AG20443 (cell line): ENCODE data around the gene CBX5.
"Not testable (repeated sequence)": the region's sequence is repeated elsewhere in the genome, so short reads cannot be mapped to it uniquely, and the experiment has no call there.

ENCODE experiments used
- DNase-seq: peaks from one replicate; pipeline ENCODE4 v3.0.0; 2012; ENCODE audit warnings: low spot score, mixed read lengths

CBX5 gene

GRCh38 chr12:54197010-54197409 lies 82.9 kb downstream of the CBX5 start:
- no peak for DNase-seq

GRCh38 chr12:54196396-54196795 lies 83.5 kb downstream of the CBX5 start:
- DNase-seq = no peak

GRCh38 chr12:54195737-54196347 lies 84.1 kb downstream of the CBX5 start:
- no peak for DNase-seq

DNA sequence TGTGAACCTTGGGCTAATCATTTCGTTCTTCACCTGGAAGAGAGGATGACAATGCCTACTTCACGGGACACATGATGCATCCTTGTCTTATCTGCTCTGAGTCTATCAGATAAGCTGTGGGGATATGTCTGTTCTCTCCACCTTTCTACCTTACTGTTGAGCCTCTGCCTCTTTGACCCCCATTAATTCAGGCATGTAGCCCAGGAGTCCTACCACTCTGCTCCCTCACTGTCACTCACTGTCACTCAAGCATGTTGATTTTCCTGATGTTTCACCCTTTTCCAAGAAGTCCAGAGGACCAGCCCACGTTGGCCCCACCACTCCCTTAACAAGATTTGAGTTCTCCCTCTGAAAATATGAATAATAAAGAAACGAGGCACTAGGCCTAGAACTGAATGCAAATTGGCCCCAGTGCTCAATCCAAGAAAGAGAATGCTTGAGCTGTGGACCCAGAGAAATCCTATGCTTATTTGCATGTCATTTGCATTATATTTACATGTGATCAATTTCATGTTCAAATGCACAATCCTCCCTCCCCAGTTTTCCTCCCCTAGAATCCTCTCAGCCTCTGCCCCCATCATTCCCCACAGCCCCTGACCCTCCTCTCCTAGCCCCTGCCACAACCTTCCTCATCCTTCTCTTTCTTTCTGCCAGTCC lies 84.7 kb downstream of the CBX5 start:
- DNase-seq = no peak

GRCh38 chr12:54194611-54195010 lies 85.3 kb downstream of the CBX5 start:
- DNase-seq = not testable (repeated sequence)

DNA sequence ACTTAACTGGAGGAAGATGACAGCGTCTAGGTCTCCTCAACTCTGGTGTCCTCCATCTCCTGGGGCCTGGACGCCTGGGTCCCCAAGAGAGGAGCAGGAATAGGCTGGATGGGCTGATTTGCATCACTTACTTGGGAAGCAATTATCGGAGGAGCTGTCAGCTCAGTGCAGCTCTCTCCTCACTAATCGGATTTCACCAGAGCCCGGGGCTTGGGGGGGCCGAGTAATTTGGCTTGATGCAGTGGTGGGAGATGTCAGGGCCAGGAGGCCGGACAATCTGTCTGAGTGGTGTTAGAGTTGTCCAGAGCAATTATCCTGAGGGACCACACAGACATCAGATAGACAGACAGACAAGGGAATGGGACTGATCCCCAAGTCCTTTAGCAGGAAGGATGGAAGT lies 86.5 kb downstream of the CBX5 start:
- no peak for DNase-seq

- DNase-seq = peak; percentile 90
Observed at GRCh38 chr12:54191550-54192022, 88.3 kb downstream of the CBX5 start.

GRCh38 chr12:54191126-54191525 lies 88.8 kb downstream of the CBX5 start:
- DNase-seq = no peak

GRCh38 chr12:54189198-54189539 lies 90.8 kb downstream of the CBX5 start:
- DNase-seq = no peak

- no peak for DNase-seq
Observed at GRCh38 chr12:54187075-54187474, 92.8 kb downstream of the CBX5 start.

DNA sequence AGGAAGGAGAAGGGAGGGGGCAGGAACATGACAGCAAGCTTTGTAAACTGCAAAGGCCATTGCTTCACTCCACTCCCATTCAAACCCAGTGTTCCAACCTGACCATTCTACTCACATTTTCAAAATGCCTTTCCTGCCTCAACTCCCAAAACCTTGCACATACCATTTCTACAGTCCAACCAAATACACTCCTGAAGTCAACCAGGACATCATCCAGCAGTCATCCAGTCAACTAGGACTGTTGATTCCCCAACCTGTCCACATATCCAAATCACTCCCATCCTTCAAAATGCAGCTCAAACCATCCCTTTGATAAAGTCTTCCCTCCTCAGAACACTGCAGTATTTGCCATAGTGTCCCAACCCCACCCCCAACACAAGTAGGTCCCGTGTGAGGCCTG lies 94.0 kb downstream of the CBX5 start:
- no peak for DNase-seq

DNA sequence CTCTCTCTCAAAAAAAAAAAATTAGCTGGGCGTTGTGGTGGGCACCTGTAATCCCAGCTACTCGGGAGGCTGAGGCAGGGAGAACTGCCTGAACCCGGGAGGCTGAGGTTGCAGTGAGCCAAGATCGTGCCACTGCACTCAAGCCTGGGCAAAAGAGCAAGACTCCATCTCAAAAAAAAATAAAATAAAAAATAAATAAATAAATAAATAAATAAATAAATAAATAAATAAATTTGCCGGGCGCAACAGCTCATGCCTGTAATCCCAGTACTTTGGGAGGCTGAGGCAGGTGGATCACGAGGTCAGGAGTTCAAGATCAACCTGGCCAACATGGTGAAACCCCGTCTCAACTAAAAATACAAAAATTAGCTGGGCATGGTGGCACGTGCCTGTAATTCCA lies 94.6 kb downstream of the CBX5 start:
- not testable (repeated sequence) for DNase-seq

DNA sequence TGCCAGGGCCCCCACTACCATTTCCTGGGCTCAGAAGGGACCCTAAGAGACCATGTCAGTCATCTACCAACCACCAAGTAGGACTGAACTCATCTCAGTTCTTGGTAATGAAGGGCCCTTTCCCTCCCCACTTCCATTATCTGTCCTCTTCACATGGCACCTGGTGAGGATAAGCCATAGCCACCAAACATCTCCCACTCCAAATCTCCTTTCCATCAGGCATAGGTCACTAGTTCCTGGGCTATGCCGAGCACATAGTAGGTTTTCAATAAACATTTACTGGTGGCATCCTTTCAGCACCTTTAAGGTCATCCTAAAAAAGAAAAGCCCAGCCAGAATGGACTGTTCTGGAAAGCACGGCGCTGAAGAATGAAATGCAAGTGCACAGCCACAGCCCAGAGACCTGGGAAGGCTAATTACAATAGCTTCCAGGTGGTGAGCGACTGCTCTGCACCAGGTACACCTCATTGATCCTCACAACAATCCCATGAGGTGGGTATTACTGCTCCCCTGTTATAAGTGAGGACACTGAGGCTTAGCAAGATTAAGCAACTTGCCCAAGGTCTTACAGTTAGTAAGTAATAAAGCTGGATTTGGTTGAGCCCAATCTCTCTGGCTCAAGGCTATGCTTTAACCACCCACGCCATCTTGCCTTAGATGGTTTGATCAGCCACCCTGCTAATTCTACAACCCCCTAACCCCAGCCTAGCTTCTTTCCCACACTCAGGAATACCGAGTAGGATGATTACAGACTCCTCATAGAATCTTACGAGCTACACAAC lies 95.7 kb downstream of the CBX5 start:
- DNase-seq = no peak

DNA sequence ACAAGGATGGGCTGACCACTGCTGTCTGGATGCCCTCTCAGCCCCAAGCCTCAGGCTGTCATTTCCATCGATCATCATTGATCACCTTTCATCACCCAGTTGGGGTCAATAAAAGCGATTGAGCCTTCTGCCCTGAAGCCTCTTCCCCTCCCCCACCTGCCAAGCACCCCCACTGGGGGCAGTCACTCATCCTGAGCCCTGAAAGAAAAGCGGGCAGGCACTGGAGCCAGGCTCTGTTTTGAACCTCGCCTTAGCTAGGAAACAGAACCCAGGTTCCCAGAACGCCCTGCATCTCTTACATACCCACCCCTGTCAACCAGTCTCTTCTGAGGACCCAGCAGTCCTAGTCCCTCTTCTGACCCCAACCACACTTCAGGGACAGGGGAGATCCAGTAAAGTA lies 96.9 kb downstream of the CBX5 start:
- no peak for DNase-seq

- DNase-seq = no peak
Observed at GRCh38 chr12:54182086-54182485, 97.8 kb downstream of the CBX5 start.
